ENCODE results near the gene TMEM222.

TMEM222 gene

GRCh38 chr1:27358038-27358927, 36.3 kb downstream of the TMEM222 start:
- DNase-seq (ENCODE audit: low spot score in 2 of 2) = no peak
- Mint-ChIP-seq H3K27ac (peak overlapping the region; percentile 83), H3K36me3 (peaks cover 43% of the 10 kb centered on the region), H3K9me3 (no peaks in the 10 kb centered on the region), H3K4me3 (peak overlapping the region; percentile 86), H3K4me1 (peaks cover 43% of the 10 kb centered on the region)
- ATAC-seq = no peak

GRCh38 chr1:27358928-27359313, 37.0 kb downstream of the TMEM222 start:
- Mint-ChIP-seq H3K4me3 (peak overlapping the region; percentile 86), H3K4me1 (peaks cover 43% of the 10 kb centered on the region), H3K27ac (peak overlapping the region; percentile 69), H3K36me3 (peaks cover 38% of the 10 kb centered on the region), H3K9me3 (no peaks in the 10 kb centered on the region)
- no peak for ATAC-seq
- DNase-seq (ENCODE audit: low spot score in 2 of 2) = no peak

- H3K4me1 Mint-ChIP-seq = peaks cover 52% of the 10 kb centered on the region
- DNase-seq (ENCODE audit: low spot score in 2 of 2) (no peak), ATAC-seq (no peak)
- H3K9me3 Mint-ChIP-seq = no peaks in the 10 kb centered on the region
- peaks cover 35% of the 10 kb centered on the region for H3K36me3 Mint-ChIP-seq
- peak overlapping the region; percentile 86 for H3K4me3 Mint-ChIP-seq
- peak overlapping the region; percentile 69 for H3K27ac Mint-ChIP-seq
Measured at GRCh38 chr1:27359822-27360158, 37.8 kb downstream of the TMEM222 start.

- ATAC-seq = peak; percentile 0
- Mint-ChIP-seq H3K4me1 (peaks cover 54% of the 10 kb centered on the region), H3K27ac (peak overlapping the region; percentile 10), H3K4me3 (peak overlapping the region; percentile 86), H3K9me3 (no peaks in the 10 kb centered on the region), H3K36me3 (peaks cover 29% of the 10 kb centered on the region)
- DNase-seq (ENCODE audit: low spot score in 2 of 2) = peak in 1 of 2 donors; percentile 46
Measured at GRCh38 chr1:27360159-27361043, 38.4 kb downstream of the TMEM222 start.

- Mint-ChIP-seq H3K9me3 (no peaks in the 10 kb centered on the region), H3K4me1 (peaks cover 54% of the 10 kb centered on the region), H3K36me3 (peaks cover 29% of the 10 kb centered on the region), H3K27ac (peak overlapping the region; percentile 10), H3K4me3 (peak overlapping the region; percentile 86)
- no peak for ATAC-seq
- no peak for DNase-seq (ENCODE audit: low spot score in 2 of 2)
Measured at GRCh38 chr1:27361044-27361402, 39.1 kb downstream of the TMEM222 start.

GRCh38 chr1:27361553-27361952, 39.6 kb downstream of the TMEM222 start:
- Mint-ChIP-seq H3K9me3 (no peaks in the 10 kb centered on the region), H3K27ac (no peak overlapping the region), H3K4me3 (peak overlapping the region; percentile 86), H3K4me1 (peaks cover 54% of the 10 kb centered on the region), H3K36me3 (peaks cover 24% of the 10 kb centered on the region)
- DNase-seq (ENCODE audit: low spot score in 2 of 2) (no peak), ATAC-seq (no peak)

- peaks cover 46% of the 10 kb centered on the region for H3K4me1 Mint-ChIP-seq
- ATAC-seq = no peak
- peaks cover 14% of the 10 kb centered on the region for H3K36me3 Mint-ChIP-seq
- H3K27ac Mint-ChIP-seq = peak overlapping the region; percentile 85
- no peaks in the 10 kb centered on the region for H3K9me3 Mint-ChIP-seq
- DNase-seq (ENCODE audit: low spot score in 2 of 2) = no peak
- peak overlapping the region; percentile 89 for H3K4me3 Mint-ChIP-seq
Measured at GRCh38 chr1:27363766-27364695, 42.1 kb downstream of the TMEM222 start.

DNA sequence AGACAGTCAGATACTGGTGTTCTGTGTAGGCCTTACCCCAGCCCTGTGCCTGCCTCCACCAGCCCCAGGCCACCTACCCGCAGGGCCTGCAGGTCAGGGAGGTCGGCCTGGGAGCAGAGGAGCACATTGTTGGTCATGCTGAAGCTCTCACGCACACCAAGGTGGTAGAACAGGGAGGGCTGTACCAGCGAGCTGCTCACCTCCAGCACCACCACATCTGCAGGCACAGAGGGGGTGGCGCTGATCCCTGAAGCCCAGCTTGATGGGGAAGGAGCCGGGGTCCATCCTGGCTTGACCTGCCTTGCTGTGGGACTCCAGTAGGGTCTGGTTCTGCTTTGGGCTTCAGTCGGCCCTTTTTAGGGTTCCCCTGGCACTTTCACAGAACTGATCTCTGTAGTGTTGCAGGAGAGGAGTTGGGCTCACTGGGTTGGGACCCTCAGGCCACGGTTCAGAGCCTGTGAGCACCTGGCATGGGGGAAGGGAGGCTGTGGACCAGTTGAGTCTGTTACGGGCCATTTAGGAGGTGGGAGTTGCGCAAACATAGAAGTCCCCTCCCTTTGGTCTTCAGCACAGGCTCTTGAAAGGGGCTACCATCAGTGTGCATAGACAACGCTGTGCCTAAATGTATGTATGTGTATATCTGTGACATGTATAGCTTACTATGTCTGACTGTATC, 42.9 kb downstream of the TMEM222 start:
- ATAC-seq = no peak
- Mint-ChIP-seq H3K4me1 (peaks cover 43% of the 10 kb centered on the region), H3K27ac (peak overlapping the region; percentile 85), H3K4me3 (peak overlapping the region; percentile 89), H3K36me3 (peaks cover 7% of the 10 kb centered on the region), H3K9me3 (no peaks in the 10 kb centered on the region)
- DNase-seq (ENCODE audit: low spot score in 2 of 2) = no peak

- peaks cover 37% of the 10 kb centered on the region for H3K4me1 Mint-ChIP-seq
- ATAC-seq (peak; percentile 76), DNase-seq (ENCODE audit: low spot score in 2 of 2) (peak; percentile 69 to 92)
- H3K36me3 Mint-ChIP-seq = peaks cover 7% of the 10 kb centered on the region
- H3K9me3 Mint-ChIP-seq = no peaks in the 10 kb centered on the region
- H3K4me3 Mint-ChIP-seq = peak overlapping the region; percentile 89
- H3K27ac Mint-ChIP-seq = peak overlapping the region; percentile 83
Measured at GRCh38 chr1:27365372-27366112, 43.6 kb downstream of the TMEM222 start.

GRCh38 chr1:27366113-27366410, 44.1 kb downstream of the TMEM222 start:
- Mint-ChIP-seq H3K36me3 (peaks cover 7% of the 10 kb centered on the region), H3K4me3 (peak overlapping the region; percentile 89), H3K4me1 (peaks cover 37% of the 10 kb centered on the region), H3K9me3 (no peaks in the 10 kb centered on the region), H3K27ac (peak overlapping the region; percentile 83)
- DNase-seq (ENCODE audit: low spot score in 2 of 2) (peak in 1 of 2 donors; percentile 66), ATAC-seq (peak; percentile 80)

- no peak for DNase-seq (ENCODE audit: low spot score in 2 of 2)
- peak; percentile 57 for ATAC-seq
Measured at GRCh38 chr1:27366411-27367159, 44.6 kb downstream of the TMEM222 start, which contains the start of gene MAP3K6. TSS of gene MAP3K6 (minus strand) at chr1:27366961. CDS start at chr1:27366597, 364 bp downstream.

GRCh38 chr1:27367160-27367650, 45.2 kb downstream of the TMEM222 start:
- H3K27ac Mint-ChIP-seq = no peak overlapping the region
- H3K36me3 Mint-ChIP-seq = peaks cover 7% of the 10 kb centered on the region
- H3K4me1 Mint-ChIP-seq = peaks cover 37% of the 10 kb centered on the region
- peak overlapping the region; percentile 89 for H3K4me3 Mint-ChIP-seq
- DNase-seq (ENCODE audit: low spot score in 2 of 2) (no peak), ATAC-seq (no peak)
- H3K9me3 Mint-ChIP-seq = no peaks in the 10 kb centered on the region

More at GRCh38 chr1:27366411-27367159, 44.6 kb downstream of the TMEM222 start, which contains the start of gene MAP3K6:
- peaks cover 7% of the 10 kb centered on the region for H3K36me3 Mint-ChIP-seq
- peak within 1 kb of the TSS; percentile 89 for H3K4me3 Mint-ChIP-seq
- H3K9me3 Mint-ChIP-seq = no peaks in the 10 kb centered on the region
- H3K27ac Mint-ChIP-seq = peak within 1 kb of the TSS; percentile 83
- peaks cover 37% of the 10 kb centered on the region for H3K4me1 Mint-ChIP-seq

All from stimulated activated effector memory CD8-positive, alpha-beta T cell treated with anti-CD3 and anti-CD28 coated beads, Interleukin-12 subunit alpha, Interleukin-12 subunit beta, amount 100 ng/mL, for 72 hours (primary cell).